WTC11 (cell line): ENCODE results near the gene THUMPD1. TPM values are rescaled to one million over a fixed set of nuclear protein-coding genes. Genes with fewer than 3 reads are reported as not detected.
"Not testable (repeated sequence)": the region's sequence is repeated elsewhere in the genome, so short reads cannot be mapped to it uniquely, and the experiment has no call there.

Experiments
- ATAC-seq: fragments of 200-7000 bp; cut with Tn5 transposase; 2 replicates; pipeline ENCODE4 v1.10.0; 2021; ENCODE audit warnings: mild to moderate bottlenecking, moderate library complexity
- CTCF ChIA-PET: fragments of 300-600 bp; sonication (Branson Sonifier 250); formaldehyde crosslinking; loops from one replicate; lab custom pipeline; 2021; ENCODE audit warnings: antibody characterized with exemption; lab: Charles Lee
- POLR2A ChIA-PET: fragments of 350-600 bp; sonication (Branson Sonifier 250); formaldehyde crosslinking; loops from one replicate; lab custom pipeline; 2021; ENCODE audit warnings: antibody characterized with exemption; lab: Charles Lee
- DNase-seq: peaks from one replicate; pipeline ENCODE4 v3.0.0; 2021; ENCODE audit warnings: low spot score
- H3K27ac Mint-ChIP-seq: 2 replicates; pipeline ENCODE4 v1.8.0; 2021; ENCODE audit warnings: mixed read lengths
- H3K27me3 Mint-ChIP-seq: 2 replicates; pipeline ENCODE4 v1.8.0; 2021; ENCODE audit warnings: low read depth, mild to moderate bottlenecking, moderate library complexity, mixed read lengths
- H3K36me3 Mint-ChIP-seq: 2 replicates; pipeline ENCODE4 v1.8.0; 2021; ENCODE audit warnings: mixed read lengths
- H3K4me1 Mint-ChIP-seq: 2 replicates; pipeline ENCODE4 v1.8.0; 2022; ENCODE audit warnings: mixed read lengths
- H3K4me3 Mint-ChIP-seq: 2 replicates; pipeline ENCODE4 v1.8.0; 2021; ENCODE audit warnings: mild to moderate bottlenecking, moderate library complexity, mixed read lengths
- H3K9me3 Mint-ChIP-seq: 2 replicates; pipeline ENCODE4 v1.8.0; 2021; ENCODE audit warnings: mixed read lengths
- ATF6 ChIP-seq: sonication (generic); formaldehyde crosslinking; IDR thresholded peaks from 2 replicates; pipeline ENCODE4 v1.8.1; 2023; ENCODE audit warnings: mild to moderate bottlenecking, missing genetic modification reagents
- CDX4 ChIP-seq: fragments of 250-450 bp; sonication (Bioruptor Pico); IDR thresholded peaks from 2 replicates; pipeline ENCODE4 v1.9.0; 2021; ENCODE audit warnings: moderate library complexity, mild to moderate bottlenecking, inconsistent platforms, borderline replicate concordance
- E2F5 ChIP-seq: sonication (generic); formaldehyde crosslinking; IDR thresholded peaks from 2 replicates; pipeline ENCODE4 v1.8.1; 2022; ENCODE audit warnings: mild to moderate bottlenecking, moderate library complexity, missing genetic modification reagents
- MXD4 ChIP-seq: fragments of 250-450 bp; sonication (Bioruptor Pico); IDR thresholded peaks from 2 replicates; pipeline ENCODE4 v1.8.0; 2021; ENCODE audit warnings: mild to moderate bottlenecking, moderate library complexity, borderline replicate concordance
- NFATC4 ChIP-seq: fragments of 250-450 bp; sonication (Bioruptor Pico); IDR thresholded peaks from 2 replicates; pipeline ENCODE4 v1.9.0; 2021; ENCODE audit warnings: mild to moderate bottlenecking
- NFE2L1 ChIP-seq: sonication (generic); formaldehyde crosslinking; IDR thresholded peaks from 2 replicates; pipeline ENCODE4 v1.8.1; 2023; ENCODE audit warnings: missing genetic modification reagents
- OVOL2 ChIP-seq: fragments of 250-450 bp; sonication (Bioruptor Pico); IDR thresholded peaks from 2 replicates; pipeline ENCODE4 v1.9.0; 2021; ENCODE audit warnings: mild to moderate bottlenecking, borderline replicate concordance
- PREB ChIP-seq: sonication (generic); formaldehyde crosslinking; IDR thresholded peaks from 2 replicates; pipeline ENCODE4 v1.8.1; 2022; ENCODE audit warnings: mild to moderate bottlenecking, missing genetic modification reagents, moderate library complexity, borderline replicate concordance
- RORB ChIP-seq: fragments of 250-450 bp; sonication (Bioruptor Pico); IDR thresholded peaks from 2 replicates; pipeline ENCODE4 v1.9.0; 2021; ENCODE audit warnings: mild to moderate bottlenecking
- STAT6 ChIP-seq: sonication (generic); formaldehyde crosslinking; conservative IDR thresholded peaks from 2 replicates; pipeline ENCODE4 v1.8.1; 2023; ENCODE audit warnings: mild to moderate bottlenecking, low read depth, missing genetic modification reagents, moderate library complexity
- TEAD1 ChIP-seq: sonication (generic); formaldehyde crosslinking; IDR thresholded peaks from 2 replicates; pipeline ENCODE4 v1.8.0; 2022; ENCODE audit warnings: mild to moderate bottlenecking, missing genetic modification reagents
- USF1 ChIP-seq: sonication (generic); formaldehyde crosslinking; IDR thresholded peaks from 2 replicates; pipeline ENCODE4 v1.8.0; 2022; ENCODE audit warnings: mild to moderate bottlenecking, missing genetic modification reagents
- ZNF121 ChIP-seq: sonication (generic); formaldehyde crosslinking; IDR thresholded peaks from 2 replicates; pipeline ENCODE4 v1.8.0; 2023; ENCODE audit warnings: missing genetic modification reagents
- ZNF671 ChIP-seq: fragments of 250-450 bp; sonication (Bioruptor Pico); IDR thresholded peaks from 2 replicates; pipeline ENCODE4 v1.8.0; 2021; ENCODE audit warnings: mild to moderate bottlenecking
- ZSCAN18 ChIP-seq: fragments of 250-450 bp; sonication (Bioruptor Pico); IDR thresholded peaks from 2 replicates; pipeline ENCODE4 v2.1.2; 2022; ENCODE audit warnings: mild to moderate bottlenecking, moderate library complexity
- total RNA-seq: library from RNA; stranded (reverse); gene quantifications from 3 replicates; pipeline ENCODE4 v1.2.3, GENCODE V29; 2021

THUMPD1 gene
- total RNA-seq, 1 experiment from 2014 or later, result 48.5 TPM

GRCh38 chr16:20707461-20707860, 34.2 kb downstream of the THUMPD1 start:
- no peaks in the 10 kb centered on the region for H3K9me3 Mint-ChIP-seq
- DNase-seq (no peak), ATAC-seq (no peak)
- H3K27me3 Mint-ChIP-seq, result no peaks in the 10 kb centered on the region
- TF ChIP-seq NFE2L1 (CRISPR knock-in tag), result no peak
- no peak for TF ChIP-seq ZSCAN18
- TF ChIP-seq RORB (CRISPR knock-in tag), result no peak
- no peak overlapping the region for H3K4me3 Mint-ChIP-seq
- H3K27ac Mint-ChIP-seq, result no peak overlapping the region
- H3K4me1 Mint-ChIP-seq, result no peaks in the 10 kb centered on the region
- no peaks in the 10 kb centered on the region for H3K36me3 Mint-ChIP-seq
- ChIA-PET POLR2A (no interaction called here), CTCF (interaction anchor here (0.8 to 1.0 kb wide), 3 partner anchors 11 to 322 kb away, joined by 3 to 4 read pairs (median 3); no protein-coding TSS in a partner anchor)

GRCh38 chr16:20705972-20706371, 35.6 kb downstream of the THUMPD1 start:
- H3K36me3 Mint-ChIP-seq, H3K4me3 Mint-ChIP-seq, H3K27ac Mint-ChIP-seq, DNase-seq, H3K9me3 Mint-ChIP-seq, CTCF ChIA-PET, H3K27me3 Mint-ChIP-seq, POLR2A ChIA-PET, ATAC-seq, H3K4me1 Mint-ChIP-seq: not testable (repeated sequence)

- Mint-ChIP-seq H3K9me3 (no peaks in the 10 kb centered on the region), H3K36me3 (no peaks in the 10 kb centered on the region), H3K4me3 (no peak overlapping the region), H3K27me3 (no peaks in the 10 kb centered on the region), H3K27ac (no peak overlapping the region), H3K4me1 (no peaks in the 10 kb centered on the region)
- TF ChIP-seq USF1 (CRISPR knock-in tag), result no peak
- TF ChIP-seq ZNF121 (CRISPR knock-in tag), result no peak
- no peak for TF ChIP-seq NFE2L1 (CRISPR knock-in tag)
- TF ChIP-seq CDX4 (CRISPR knock-in tag), result no peak
- TF ChIP-seq OVOL2 (CRISPR knock-in tag), result no peak
- no peak for TF ChIP-seq STAT6 (CRISPR knock-in tag)
- no peak for TF ChIP-seq NFATC4
- TF ChIP-seq ATF6 (CRISPR knock-in tag), result no peak
- TF ChIP-seq MXD4 (CRISPR knock-in tag), result no peak
- TF ChIP-seq TEAD1 (CRISPR knock-in tag), result no peak
- no peak for TF ChIP-seq ZNF671 (CRISPR knock-in tag)
- no peak for TF ChIP-seq RORB (CRISPR knock-in tag)
- no peak for TF ChIP-seq E2F5 (CRISPR knock-in tag)
- TF ChIP-seq PREB (CRISPR knock-in tag), result no peak
- ChIA-PET POLR2A (no interaction called here), CTCF (no interaction called here)
- ATAC-seq, result no peak
- DNase-seq, result no peak
These were observed 37.3 kb downstream of the THUMPD1 start for GRCh38 chr16:20704281-20704680.

GRCh38 chr16:20701692-20702091, 39.9 kb downstream of the THUMPD1 start:
- H3K4me1 Mint-ChIP-seq, H3K27me3 Mint-ChIP-seq, H3K9me3 Mint-ChIP-seq, H3K4me3 Mint-ChIP-seq, DNase-seq, H3K36me3 Mint-ChIP-seq, H3K27ac Mint-ChIP-seq, POLR2A ChIA-PET, ATAC-seq, CTCF ChIA-PET: not testable (repeated sequence)
